Nephron (organoid): ENCODE results near the gene LILRB3.
"Not testable (repeated sequence)": the region's sequence is repeated elsewhere in the genome, so short reads cannot be mapped to it uniquely, and the experiment has no call there.

Source experiments
- H3K27ac Mint-ChIP-seq, 3 experiments: 2 replicates each; pipeline ENCODE4 v1.8.0; 2020; ENCODE audit warnings: mixed read lengths in 3 of 3, mild to moderate bottlenecking in 2 of 3, moderate library complexity in 1 of 3
- H3K27me3 Mint-ChIP-seq: 2 replicates; pipeline ENCODE4 v1.8.0; 2021; ENCODE audit warnings: low read depth, mild to moderate bottlenecking, moderate library complexity, mixed read lengths
- H3K36me3 Mint-ChIP-seq: 2 replicates; pipeline ENCODE4 v1.8.0; 2020; ENCODE audit warnings: low read depth, mixed read lengths
- H3K4me1 Mint-ChIP-seq: 2 replicates; pipeline ENCODE4 v1.8.0; 2020; ENCODE audit warnings: mixed read lengths
- H3K4me3 Mint-ChIP-seq, 3 experiments: 2 replicates each; pipeline ENCODE4 v1.8.0; 2020; ENCODE audit warnings: mild to moderate bottlenecking in 3 of 3, mixed read lengths in 3 of 3, moderate library complexity in 2 of 3
- H3K9me3 Mint-ChIP-seq: 2 replicates; pipeline ENCODE4 v1.8.0; 2020; ENCODE audit warnings: mixed read lengths
- CTCF ChIP-seq, 3 experiments: fragments of 200-600 bp; sonication (generic); IDR thresholded peaks; one replicate each; pipeline ENCODE4 v1.5.0; 2021; ENCODE audit warnings: antibody characterized with exemption in 3 of 3; ENCODE audit not compliant: unreplicated experiment in 3 of 3

LILRB3 gene

GRCh38 chr19:54179262-54179852, 43.5 kb downstream of the LILRB3 start:
- Mint-ChIP-seq H3K4me3 (no peak overlapping the region), H3K27ac (peak overlapping the region in 2 of 3 experiments; percentile 42 to 65), H3K27me3 (no peaks in the 10 kb centered on the region), H3K4me1 (peaks cover 10% of the 10 kb centered on the region), H3K9me3 (no peaks in the 10 kb centered on the region), H3K36me3 (peaks cover 27% of the 10 kb centered on the region)
- no peak for TF ChIP-seq CTCF (IDR thresholded peaks at IDR 0.05; ENCODE audit: unreplicated experiment in 3 of 3)

- H3K9me3 Mint-ChIP-seq = no peaks in the 10 kb centered on the region
- no peak for TF ChIP-seq CTCF (IDR thresholded peaks at IDR 0.05; ENCODE audit: unreplicated experiment in 3 of 3)
- H3K4me1 Mint-ChIP-seq = peaks cover 10% of the 10 kb centered on the region
- no peak overlapping the region for H3K4me3 Mint-ChIP-seq
- H3K27me3 Mint-ChIP-seq = no peaks in the 10 kb centered on the region
- peaks cover 21% of the 10 kb centered on the region for H3K36me3 Mint-ChIP-seq
- peak overlapping the region in 1 of 3 experiments; percentile 39 for H3K27ac Mint-ChIP-seq
Observed at GRCh38 chr19:54178581-54179261, 44.1 kb downstream of the LILRB3 start.

GRCh38 chr19:54173951-54174834, 48.6 kb downstream of the LILRB3 start:
- H3K4me3 Mint-ChIP-seq = peak overlapping the region in 1 of 3 experiments; percentile 11
- TF ChIP-seq CTCF (IDR thresholded peaks at IDR 0.05; ENCODE audit: unreplicated experiment in 3 of 3) = no peak
- H3K4me1 Mint-ChIP-seq = peaks cover 5% of the 10 kb centered on the region
- H3K27ac Mint-ChIP-seq = peak overlapping the region in 1 of 3 experiments; percentile 48
- H3K9me3 Mint-ChIP-seq = no peaks in the 10 kb centered on the region
- no peaks in the 10 kb centered on the region for H3K27me3 Mint-ChIP-seq
- peaks cover 8% of the 10 kb centered on the region for H3K36me3 Mint-ChIP-seq

GRCh38 chr19:54173359-54173699, 49.5 kb downstream of the LILRB3 start:
- H3K36me3 Mint-ChIP-seq = peaks cover 7% of the 10 kb centered on the region
- H3K27ac Mint-ChIP-seq = no peak overlapping the region
- TF ChIP-seq CTCF (IDR thresholded peaks at IDR 0.05; ENCODE audit: unreplicated experiment in 3 of 3) = no peak
- H3K9me3 Mint-ChIP-seq = no peaks in the 10 kb centered on the region
- peak overlapping the region in 1 of 3 experiments; percentile 78 for H3K4me3 Mint-ChIP-seq
- peaks cover 5% of the 10 kb centered on the region for H3K4me1 Mint-ChIP-seq
- H3K27me3 Mint-ChIP-seq = no peaks in the 10 kb centered on the region

- peak in 1 of 3 experiments; percentile 42 for TF ChIP-seq CTCF (IDR thresholded peaks at IDR 0.05; ENCODE audit: unreplicated experiment in 3 of 3)
- Mint-ChIP-seq H3K4me3 (peak within 1 kb of the TSS; percentile 73 to 78 (median 76)), H3K4me1 (peaks cover 5% of the 10 kb centered on the region), H3K27ac (peak within 1 kb of the TSS in 2 of 3 experiments; percentile 20 to 80), H3K36me3 (peaks cover 3% of the 10 kb centered on the region), H3K27me3 (no peaks in the 10 kb centered on the region), H3K9me3 (no peaks in the 10 kb centered on the region)
Observed at GRCh38 chr19:54172471-54173358, 50.1 kb downstream of the LILRB3 start, which contains the start of gene TMC4. Gene TMC4, minus strand, starts transcription at chr19:54173160. Its CDS starts 43 bp downstream, at chr19:54173117.

GRCh38 chr19:54171736-54172431, 50.9 kb downstream of the LILRB3 start:
- not testable (repeated sequence) for H3K27me3 Mint-ChIP-seq, H3K4me1 Mint-ChIP-seq, H3K9me3 Mint-ChIP-seq, H3K36me3 Mint-ChIP-seq
- Mint-ChIP-seq H3K27ac (peak overlapping the region in 2 of 3 experiments; percentile 4 to 10), H3K4me3 (peak overlapping the region in 2 of 3 experiments; percentile 46 to 60)
